IPS DF 6.9 (cell line): ENCODE data around the gene ABRAXAS1.

Source experiments
- DNase-seq: peaks from one replicate; pipeline ENCODE4 v3.0.0-alpha.2; 2013; ENCODE audit warnings: low read depth, low spot score
- H3K27ac ChIP-seq: one replicate; pipeline ENCODE4 v1.5.1; 2013; ENCODE audit warnings: low read length, control low read depth
- H3K27me3 ChIP-seq: 2 replicates; pipeline ENCODE4 v1.6.1; 2013; ENCODE audit warnings: mild to moderate bottlenecking, low read length; ENCODE audit not compliant: control insufficient read depth, insufficient read depth
- H3K36me3 ChIP-seq: 2 replicates; pipeline ENCODE4 v1.6.1; 2013; ENCODE audit warnings: low read length; ENCODE audit not compliant: control insufficient read depth, insufficient read depth
- H3K4me1 ChIP-seq: 2 replicates; pipeline ENCODE4 v1.6.1; 2013; ENCODE audit warnings: low read length; ENCODE audit not compliant: control insufficient read depth, insufficient read depth
- H3K4me3 ChIP-seq: 2 replicates; pipeline ENCODE4 v1.5.1; 2013; ENCODE audit warnings: mild to moderate bottlenecking, low read length
- H3K9me3 ChIP-seq: 2 replicates; pipeline ENCODE4 v1.6.1; 2013; ENCODE audit warnings: low read length, inconsistent platforms; ENCODE audit not compliant: control insufficient read depth, insufficient read depth
- WGBS: extraction: QIAGEN DNeasy Blood & Tissue Kit; methylation state at CpG from one replicate; pipeline ENCODE4 v1.1.7; 2013; ENCODE audit warnings: mixed read lengths, missing lambda C conversion rate; ENCODE audit not compliant: insufficient read length, insufficient coverage; 5-methylcytosine and 5-hydroxymethylcytosine counted together

The ABRAXAS1 gene

DNA sequence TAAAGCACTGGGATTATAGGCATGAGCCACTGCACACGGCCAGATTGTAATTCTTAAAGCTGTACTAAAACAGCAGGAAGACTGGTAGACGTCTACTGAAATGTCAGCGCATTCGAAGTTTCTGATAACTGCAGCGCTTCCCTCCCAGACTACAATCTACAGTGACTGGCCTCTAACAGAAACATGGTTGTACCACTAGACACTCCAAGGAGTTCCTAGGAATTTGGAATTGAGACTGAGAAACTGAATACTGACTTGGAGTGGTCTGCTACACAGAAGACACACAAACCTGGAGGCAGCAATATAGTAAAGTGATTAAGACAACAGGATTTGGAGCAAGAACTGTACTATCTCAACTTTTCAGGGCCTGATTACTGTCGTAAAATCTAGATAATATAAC, 30.2 kb downstream of the ABRAXAS1 start:
- Histone ChIP-seq H3K4me3 (peak overlapping the region; percentile 95; the same call in 1 of the 2 replicates), H3K9me3 (no peaks in the 10 kb centered on the region), H3K4me1 (no peaks in the 10 kb centered on the region), H3K36me3 (no peaks in the 10 kb centered on the region; the same call in 1 of the 2 replicates), H3K27ac (no peak overlapping the region), H3K27me3 (no peaks in the 10 kb centered on the region)
- no peak for DNase-seq
- no CpG with 5 or more reads among the region's 6 CpGs for WGBS

DNA sequence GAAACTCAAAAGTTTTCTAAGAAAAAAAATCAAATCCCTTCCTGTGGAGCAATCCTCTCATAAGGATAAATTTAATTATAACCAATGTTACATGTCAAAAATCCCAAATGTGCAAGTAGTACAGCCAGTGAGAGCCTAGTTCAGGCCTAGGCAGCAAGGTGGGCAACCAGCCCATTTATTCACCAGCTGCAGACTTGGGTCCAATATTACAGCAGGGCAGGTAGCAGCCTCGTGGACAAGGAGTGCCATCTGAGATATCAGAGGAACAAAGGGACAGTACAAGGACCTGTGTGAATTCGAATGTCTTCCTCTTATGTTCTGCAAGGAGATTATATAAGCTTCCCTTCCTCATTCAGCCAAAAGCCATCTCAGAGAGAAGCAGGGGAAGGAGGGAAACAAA, 35.9 kb downstream of the ABRAXAS1 start:
- Histone ChIP-seq H3K36me3 (no peaks in the 10 kb centered on the region; the same call in 1 of the 2 replicates), H3K4me3 (no peak overlapping the region), H3K4me1 (no peaks in the 10 kb centered on the region), H3K9me3 (no peaks in the 10 kb centered on the region), H3K27ac (no peak overlapping the region), H3K27me3 (no peaks in the 10 kb centered on the region)
- WGBS = no CpG with 5 or more reads among the region's 2 CpGs
- no peak for DNase-seq

DNA sequence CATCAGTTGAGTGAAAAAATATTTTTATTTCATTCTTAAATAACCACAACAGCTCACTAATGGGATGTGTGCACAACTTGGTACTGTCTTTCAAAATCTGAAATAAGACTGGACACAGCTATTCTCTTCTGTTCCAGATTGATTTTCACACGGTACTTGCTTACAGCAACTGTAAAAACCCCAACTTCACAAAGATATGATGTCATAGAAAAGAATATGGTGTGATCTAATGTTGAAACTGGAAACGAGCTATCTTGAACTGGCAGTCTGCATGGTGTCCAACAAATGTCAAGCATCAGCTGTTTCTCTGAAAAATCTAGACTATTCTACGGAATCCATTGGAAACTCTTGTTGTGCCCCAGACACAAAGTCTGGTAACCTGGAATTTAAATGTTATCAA, 44.0 kb downstream of the ABRAXAS1 start:
- Histone ChIP-seq H3K4me1 (no peaks in the 10 kb centered on the region), H3K9me3 (no peaks in the 10 kb centered on the region), H3K4me3 (no peak overlapping the region), H3K27me3 (no peaks in the 10 kb centered on the region), H3K27ac (no peak overlapping the region), H3K36me3 (no peaks in the 10 kb centered on the region)
- WGBS = no CpG with 5 or more reads among the region's 3 CpGs
- no peak for DNase-seq

DNA sequence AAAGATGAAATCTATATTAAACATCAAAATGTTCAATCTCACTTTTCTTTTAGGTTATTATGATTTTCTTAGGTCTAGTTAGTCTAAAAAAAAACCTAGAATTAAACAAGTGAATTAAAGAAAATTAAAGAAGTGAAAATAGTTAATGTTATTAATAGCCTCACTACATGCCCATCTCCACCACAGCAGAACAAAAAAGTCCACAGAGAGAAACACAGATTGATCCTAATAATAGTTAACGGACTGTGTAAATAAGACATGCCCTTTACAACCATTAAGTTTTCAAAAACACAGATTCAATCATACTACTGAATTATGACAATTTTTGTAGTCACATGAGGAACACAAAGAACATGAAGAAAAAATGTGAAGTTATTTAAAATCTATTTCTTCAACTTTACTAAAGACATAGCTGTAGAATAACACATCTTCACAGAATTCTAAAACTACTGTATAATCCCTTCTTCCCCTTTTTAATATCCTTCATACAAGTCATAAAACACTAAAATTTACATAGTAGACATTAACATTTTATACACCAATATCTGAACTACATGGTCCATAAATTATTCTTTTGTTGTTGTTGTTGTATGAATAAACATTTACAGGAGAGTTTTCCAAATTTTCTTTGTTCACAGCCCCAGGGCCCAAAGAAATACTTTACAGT, 44.6 kb downstream of the ABRAXAS1 start:
- no peaks in the 10 kb centered on the region for H3K9me3 ChIP-seq
- H3K27ac ChIP-seq = no peak overlapping the region
- no peaks in the 10 kb centered on the region for H3K4me1 ChIP-seq
- no CpG with 5 or more reads among the region's 1 CpG for WGBS
- no peaks in the 10 kb centered on the region for H3K36me3 ChIP-seq
- no peaks in the 10 kb centered on the region for H3K27me3 ChIP-seq
- no peak overlapping the region for H3K4me3 ChIP-seq
- DNase-seq = no peak

DNA sequence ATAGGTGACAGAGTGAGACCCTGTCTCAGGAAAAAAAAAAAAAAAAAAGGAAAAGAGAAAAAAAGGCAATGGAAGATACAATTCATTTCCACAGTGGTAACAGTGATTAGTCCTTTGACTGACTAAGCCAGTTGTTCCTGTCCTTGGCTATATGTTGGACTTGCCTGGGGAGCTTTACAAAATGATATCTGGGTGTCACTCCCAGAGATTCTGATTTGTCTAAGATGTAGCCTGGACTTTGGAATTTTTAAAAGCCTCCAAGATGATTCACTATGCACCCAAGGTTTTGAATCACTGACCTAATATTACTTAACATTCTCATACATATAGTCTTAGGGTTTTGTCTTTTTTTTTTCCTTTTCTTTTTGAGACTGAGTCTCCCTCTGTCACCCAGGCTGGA, 46.2 kb downstream of the ABRAXAS1 start:
- no peak for DNase-seq
- no peaks in the 10 kb centered on the region for H3K9me3 ChIP-seq
- no peaks in the 10 kb centered on the region for H3K4me1 ChIP-seq
- H3K4me3 ChIP-seq = no peak overlapping the region
- H3K27ac ChIP-seq = no peak overlapping the region
- H3K27me3 ChIP-seq = no peaks in the 10 kb centered on the region
- H3K36me3 ChIP-seq = no peaks in the 10 kb centered on the region

DNA sequence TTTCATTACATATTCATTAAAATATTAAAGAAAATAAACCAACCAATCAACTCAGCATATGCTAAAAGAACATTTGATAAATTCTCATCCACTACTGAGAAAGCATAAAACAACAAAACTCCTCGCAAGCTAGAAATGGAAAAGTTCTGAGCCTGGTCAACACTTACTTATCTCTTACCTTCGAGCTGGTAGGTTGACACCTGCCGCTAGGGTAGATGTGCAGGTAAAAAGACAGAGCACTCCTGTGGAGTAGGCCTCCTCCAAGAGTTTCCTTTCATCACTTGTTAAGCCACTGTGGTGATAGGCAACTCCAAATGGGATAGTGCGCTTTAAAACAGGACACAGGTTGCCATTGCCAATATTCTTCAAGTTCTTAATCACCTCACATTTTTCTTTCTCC, 48.2 kb downstream of the ABRAXAS1 start:
- no CpG with 5 or more reads among the region's 4 CpGs for WGBS
- Histone ChIP-seq H3K36me3 (no peaks in the 10 kb centered on the region), H3K27me3 (no peaks in the 10 kb centered on the region), H3K4me3 (no peak overlapping the region), H3K4me1 (no peaks in the 10 kb centered on the region), H3K9me3 (no peaks in the 10 kb centered on the region), H3K27ac (no peak overlapping the region)
- no peak for DNase-seq

DNA sequence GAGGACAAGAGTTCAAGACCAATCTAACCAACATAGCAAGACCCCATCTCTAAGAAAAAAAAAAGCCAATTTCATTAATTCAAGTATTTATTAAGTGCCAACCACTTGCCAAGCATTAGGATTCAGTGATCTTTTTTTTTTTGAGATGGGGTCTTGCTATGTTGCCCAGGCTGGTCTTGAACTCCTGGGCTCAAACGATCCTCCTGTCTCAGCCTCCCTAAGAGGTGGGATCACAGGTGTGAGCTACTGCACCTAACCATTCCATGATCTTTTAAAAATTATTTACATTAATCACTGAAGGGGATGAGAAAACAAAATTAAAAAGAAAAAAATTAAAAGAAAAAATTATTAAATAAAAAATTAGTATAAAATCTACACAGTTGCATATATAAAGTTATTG, 53.7 kb downstream of the ABRAXAS1 start:
- WGBS = no CpG with 5 or more reads among the region's 1 CpG
- no peak for DNase-seq
- Histone ChIP-seq H3K27ac (no peak overlapping the region), H3K9me3 (no peaks in the 10 kb centered on the region), H3K27me3 (no peaks in the 10 kb centered on the region), H3K36me3 (no peaks in the 10 kb centered on the region), H3K4me3 (no peak overlapping the region), H3K4me1 (no peaks in the 10 kb centered on the region)

DNA sequence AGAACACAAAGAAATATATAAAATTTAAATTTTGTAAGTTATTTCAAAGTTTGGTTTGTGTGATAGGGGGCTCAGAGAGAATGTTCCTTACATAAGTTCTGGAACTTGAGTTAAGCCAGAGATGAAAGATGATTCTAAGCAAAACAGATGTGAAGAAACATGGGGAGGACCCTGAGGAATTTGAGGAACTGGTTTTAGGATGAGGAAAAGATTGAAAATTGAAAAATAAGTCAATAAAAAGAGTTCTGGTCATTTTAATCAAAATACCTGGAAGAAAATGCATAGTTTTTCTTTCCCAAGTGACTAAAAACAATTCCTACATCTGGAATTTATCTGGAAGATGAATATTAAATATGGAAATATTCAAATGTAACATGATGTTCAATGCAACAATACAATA, 66.7 kb downstream of the ABRAXAS1 start:
- no peak for DNase-seq
- H3K36me3 ChIP-seq = no peaks in the 10 kb centered on the region
- H3K4me1 ChIP-seq = no peaks in the 10 kb centered on the region
- no peaks in the 10 kb centered on the region for H3K9me3 ChIP-seq
- H3K27me3 ChIP-seq = no peaks in the 10 kb centered on the region
- H3K4me3 ChIP-seq = no peak overlapping the region
- H3K27ac ChIP-seq = no peak overlapping the region

DNA sequence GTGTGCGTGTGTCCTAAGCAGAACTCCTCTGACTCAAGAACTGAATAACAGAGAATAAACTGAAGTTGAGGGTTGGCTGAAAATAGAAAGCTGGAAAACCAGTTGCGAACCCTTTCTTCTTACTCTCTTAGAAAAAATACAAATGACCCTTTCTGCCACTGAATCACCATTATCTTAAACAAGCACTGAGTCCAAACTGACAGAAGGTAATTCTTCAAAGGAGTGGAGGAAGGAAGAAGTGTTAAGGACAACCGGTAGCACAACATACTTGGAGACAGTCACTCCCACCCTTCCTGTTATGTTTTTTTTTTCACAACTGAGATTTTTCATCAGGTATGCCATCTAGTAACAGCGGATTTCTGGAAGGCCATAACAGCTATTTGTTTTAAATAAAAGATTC, 67.3 kb downstream of the ABRAXAS1 start:
- Histone ChIP-seq H3K27ac (no peak overlapping the region), H3K9me3 (no peaks in the 10 kb centered on the region), H3K27me3 (no peaks in the 10 kb centered on the region), H3K4me1 (no peaks in the 10 kb centered on the region), H3K36me3 (no peaks in the 10 kb centered on the region), H3K4me3 (no peak overlapping the region)
- no CpG with 5 or more reads among the region's 4 CpGs for WGBS
- no peak for DNase-seq

DNA sequence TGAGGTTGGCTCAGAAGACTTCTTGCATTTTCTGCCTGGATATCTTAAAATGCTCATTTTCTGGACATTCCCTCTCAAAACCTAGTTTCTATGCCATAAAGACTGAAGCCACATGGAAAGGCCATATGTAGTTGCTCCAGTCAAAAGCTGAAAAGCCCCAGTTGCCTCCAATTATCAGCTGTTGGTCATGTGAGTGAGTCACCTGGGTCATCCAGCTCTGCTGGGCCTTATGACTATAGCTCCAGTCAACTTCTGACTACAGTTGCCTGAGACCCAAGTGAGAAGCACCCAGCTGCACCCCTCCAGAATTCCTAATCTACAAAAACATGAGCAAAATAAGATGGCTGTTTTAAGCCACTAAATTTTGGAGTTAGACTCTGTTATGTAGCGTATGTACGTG, 71.2 kb downstream of the ABRAXAS1 start:
- Histone ChIP-seq H3K9me3 (no peaks in the 10 kb centered on the region), H3K27me3 (no peaks in the 10 kb centered on the region), H3K27ac (no peak overlapping the region), H3K4me1 (no peaks in the 10 kb centered on the region), H3K4me3 (no peak overlapping the region), H3K36me3 (no peaks in the 10 kb centered on the region)
- no peak for DNase-seq
- WGBS = no CpG with 5 or more reads among the region's 2 CpGs
